ENCODE results near the gene GSPT1. TPM values are rescaled to one million over a fixed set of nuclear protein-coding genes. Genes with fewer than 3 reads are reported as not detected.
A peak's percentile ranks its signal among the peaks of the same experiment; 100 is the strongest.
"Not testable (repeated sequence)": the region's sequence is repeated elsewhere in the genome, so short reads cannot be mapped to it uniquely, and the experiment has no call there.

Gene GSPT1
- total RNA-seq, 1 experiment from 2014 or later, result 136 TPM

GRCh38 chr16:11924046-11924445 is 8.3 kb upstream of the GSPT1 start:
- H3K27ac Mint-ChIP-seq (ENCODE audit: unreplicated experiment); H3K4me3 Mint-ChIP-seq (ENCODE audit: unreplicated experiment); H3K4me1 Mint-ChIP-seq (ENCODE audit: low read depth, unreplicated experiment); H3K9me3 ChIP-seq; H3K36me3 Mint-ChIP-seq (ENCODE audit: insufficient read depth, unreplicated experiment); H3K4me1 ChIP-seq; H3K27me3 Mint-ChIP-seq (ENCODE audit: insufficient read depth, unreplicated experiment); H3K4me3 ChIP-seq (ENCODE audit: low read depth, low read length); BruUV-seq (replicated peaks); H3K36me3 ChIP-seq (ENCODE audit: control insufficient read depth, insufficient read depth, low read length); CTCF ChIA-PET; POLR2A ChIA-PET; H3K9me3 Mint-ChIP-seq (ENCODE audit: unreplicated experiment); intact Hi-C loops (cut with micrococcal nuclease; ENCODE audit: unreplicated experiment); H3K27me3 ChIP-seq (replicated peaks; ENCODE audit: control insufficient read depth, insufficient read depth, low read length); DNase-seq: not testable (repeated sequence)

- Histone ChIP-seq H3K4me3 (ENCODE audit: low read depth, low read length) (peak overlapping the region; percentile 45), H3K4me1 (no peaks in the 10 kb centered on the region), H3K36me3 (ENCODE audit: control insufficient read depth, insufficient read depth, low read length) (no peaks in the 10 kb centered on the region), H3K9me3 (no peaks in the 10 kb centered on the region), H3K27me3 (replicated peaks; ENCODE audit: control insufficient read depth, insufficient read depth, low read length) (no peaks in the 10 kb centered on the region)
- CTCF ChIA-PET, result interaction anchor here (1.2 to 1.4 kb wide), 2 partner anchors 60 to 151 kb away, joined by 5 to 7 read pairs; partner anchors contain the start of gene SNX29
- BruUV-seq (replicated peaks), result TSS peak; percentile 95
- intact Hi-C loops (cut with micrococcal nuclease; ENCODE audit: unreplicated experiment), result loop anchor here (2.0 to 5.0 kb wide), 2 partner anchors 61 to 104 kb away; partner anchors contain the start of gene SNX29
- Mint-ChIP-seq H3K36me3 (ENCODE audit: insufficient read depth, unreplicated experiment) (peaks cover 26% of the 10 kb centered on the region), H3K27me3 (ENCODE audit: insufficient read depth, unreplicated experiment) (no peaks in the 10 kb centered on the region), H3K4me1 (ENCODE audit: low read depth, unreplicated experiment) (peaks cover 16% of the 10 kb centered on the region), H3K9me3 (ENCODE audit: unreplicated experiment) (no peaks in the 10 kb centered on the region), H3K4me3 (ENCODE audit: unreplicated experiment) (peak overlapping the region; percentile 89), H3K27ac (ENCODE audit: unreplicated experiment) (peak overlapping the region; percentile 95)
- DNase-seq, result peak; percentile 67 to 73
- POLR2A ChIA-PET, result interaction anchor here (1.4 kb wide), 1 partner anchor 66 kb away, joined by 4 read pairs; no protein-coding TSS in a partner anchor
- no peak for TF ChIP-seq CTCF (IDR thresholded peaks at IDR 0.05; ENCODE audit: insufficient read depth in 1 of 2, low read depth in 1 of 2, low read length in 1 of 2, severe bottlenecking in 1 of 2, unreplicated experiment in 1 of 2)
Observed at GRCh38 chr16:11916524-11917285, 949 bp upstream of the GSPT1 start.

- Mint-ChIP-seq H3K4me1 (ENCODE audit: low read depth, unreplicated experiment) (peaks cover 22% of the 10 kb centered on the region), H3K4me3 (ENCODE audit: unreplicated experiment) (peak overlapping the region; percentile 89), H3K27me3 (ENCODE audit: insufficient read depth, unreplicated experiment) (no peaks in the 10 kb centered on the region), H3K36me3 (ENCODE audit: insufficient read depth, unreplicated experiment) (peaks cover 34% of the 10 kb centered on the region), H3K27ac (ENCODE audit: unreplicated experiment) (peak overlapping the region; percentile 67), H3K9me3 (ENCODE audit: unreplicated experiment) (no peaks in the 10 kb centered on the region)
- BruUV-seq (replicated peaks), result no TSS peak
- DNase-seq, result peak in 1 of 2 experiments; percentile 41
- intact Hi-C loops (cut with micrococcal nuclease; ENCODE audit: unreplicated experiment), result loop anchor here (5.0 kb wide), 1 partner anchor 62 kb away; the partner anchor contains the start of gene SNX29
- H3K36me3 ChIP-seq (ENCODE audit: control insufficient read depth, insufficient read depth, low read length), result no peaks in the 10 kb centered on the region
- H3K4me1 ChIP-seq, result no peaks in the 10 kb centered on the region
- H3K9me3 ChIP-seq, result no peaks in the 10 kb centered on the region
- H3K27me3 ChIP-seq (replicated peaks; ENCODE audit: control insufficient read depth, insufficient read depth, low read length), result no peaks in the 10 kb centered on the region
- no peak for TF ChIP-seq CTCF (IDR thresholded peaks at IDR 0.05; ENCODE audit: insufficient read depth in 1 of 2, low read depth in 1 of 2, low read length in 1 of 2, severe bottlenecking in 1 of 2, unreplicated experiment in 1 of 2)
- CTCF ChIA-PET, result interaction anchor here (1.2 kb wide), 1 partner anchor 153 kb away, joined by 5 read pairs; no protein-coding TSS in a partner anchor
- peak overlapping the region; percentile 91 for H3K4me3 ChIP-seq (ENCODE audit: low read depth, low read length)
- POLR2A ChIA-PET, result interaction anchor here (1.0 to 1.4 kb wide), 2 partner anchors 64 to 65 kb away, joined by 3 to 4 read pairs; partner anchors contain the start of gene RSL1D1
Observed at GRCh38 chr16:11915114-11915643, 577 bp downstream of the GSPT1 start.

Data from Caco-2 (cell line).